A673 (cell line): ENCODE data around the gene MGME1.

Experiments used
- CTCF ChIP-seq: fragments of 300-800, 200-600 bp; sonication (generic); conservative IDR thresholded peaks from 2 replicates; pipeline ENCODE4 v1.5.1; 2017; ENCODE audit warnings: low read depth, mild to moderate bottlenecking, antibody characterized with exemption, low read length, moderate library complexity, mixed read lengths
- EZH2 ChIP-seq: fragments of 200-600 bp; sonication (generic); IDR thresholded peaks from 2 replicates; pipeline ENCODE4 v1.6.1; 2017; ENCODE audit warnings: borderline replicate concordance, low read depth, mild to moderate bottlenecking, mixed read lengths, antibody characterized with exemption, low read length; ENCODE audit not compliant: poor library complexity, severe bottlenecking

- TF ChIP-seq CTCF (no peak), EZH2 (no peak)
Measured at GRCh38 chr20:17965042-17965697, 3.6 kb upstream of the MGME1 start.
